Keratinocyte (primary cell): ENCODE measurements around the gene CAP2.

Experiments
- EZH2 ChIP-seq: IDR thresholded peaks from one replicate; pipeline ENCODE4 v1.6.1; 2012; ENCODE audit warnings: inconsistent platforms, mild to moderate bottlenecking, low read length, moderate library complexity
- TF ChIP-seq, protein P1 (sequence below), 3 experiments: IDR thresholded peaks in 1 of 3; conservative IDR thresholded peaks in 1 of 3; optimal IDR thresholded peaks in 1 of 3; 2 replicates in 2 of 3; 3 replicates in 1 of 3; pipeline versions ENCODE3 to v1.5.1; 2011; ENCODE audit warnings: low read length in 3 of 3, mild to moderate bottlenecking in 3 of 3, moderate library complexity in 2 of 3, control low read depth in 1 of 3, inconsistent platforms in 1 of 3; ENCODE audit not compliant: insufficient read depth in 2 of 3; ENCODE audit errors: extremely low read depth in 1 of 3

GRCh38 chr6:17446713-17447112, 53.3 kb downstream of the CAP2 start:
- TF ChIP-seq, protein P1, sequence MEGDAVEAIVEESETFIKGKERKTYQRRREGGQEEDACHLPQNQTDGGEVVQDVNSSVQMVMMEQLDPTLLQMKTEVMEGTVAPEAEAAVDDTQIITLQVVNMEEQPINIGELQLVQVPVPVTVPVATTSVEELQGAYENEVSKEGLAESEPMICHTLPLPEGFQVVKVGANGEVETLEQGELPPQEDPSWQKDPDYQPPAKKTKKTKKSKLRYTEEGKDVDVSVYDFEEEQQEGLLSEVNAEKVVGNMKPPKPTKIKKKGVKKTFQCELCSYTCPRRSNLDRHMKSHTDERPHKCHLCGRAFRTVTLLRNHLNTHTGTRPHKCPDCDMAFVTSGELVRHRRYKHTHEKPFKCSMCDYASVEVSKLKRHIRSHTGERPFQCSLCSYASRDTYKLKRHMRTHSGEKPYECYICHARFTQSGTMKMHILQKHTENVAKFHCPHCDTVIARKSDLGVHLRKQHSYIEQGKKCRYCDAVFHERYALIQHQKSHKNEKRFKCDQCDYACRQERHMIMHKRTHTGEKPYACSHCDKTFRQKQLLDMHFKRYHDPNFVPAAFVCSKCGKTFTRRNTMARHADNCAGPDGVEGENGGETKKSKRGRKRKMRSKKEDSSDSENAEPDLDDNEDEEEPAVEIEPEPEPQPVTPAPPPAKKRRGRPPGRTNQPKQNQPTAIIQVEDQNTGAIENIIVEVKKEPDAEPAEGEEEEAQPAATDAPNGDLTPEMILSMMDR (optimal IDR thresholded peaks at IDR 0.05 in 1 of 3, IDR thresholded peaks at IDR 0.05 in 1 of 3, conservative IDR thresholded peaks at IDR 0.05 in 1 of 3; ENCODE audit: extremely low read depth in 1 of 3, insufficient read depth in 2 of 3, low read length in 3 of 3) = no peak
- TF ChIP-seq EZH2 = no peak
